Neural progenitor cell (in vitro differentiated cells): Measurements from ENCODE around the gene CCS. TPM values are rescaled to one million over a fixed set of nuclear protein-coding genes. Genes with fewer than 3 reads are reported as not detected.

Source experiments
- DNase-seq: peaks from one replicate; pipeline ENCODE4 v3.0.0-alpha.2; 2016; ENCODE audit warnings: low spot score
- H2AFZ ChIP-seq: fragments of 200-600 bp; sonication (generic); replicated peaks from 2 replicates; pipeline ENCODE4 v1.6.1; 2016; ENCODE audit warnings: antibody characterized with exemption
- H3F3A ChIP-seq: fragments of 200-600 bp; sonication (generic); 2 replicates; pipeline ENCODE4 v1.6.1; 2016; ENCODE audit warnings: antibody characterized with exemption, low read depth
- H3K27ac ChIP-seq: fragments of 200-600 bp; sonication (generic); 2 replicates; pipeline ENCODE4 v1.5.1; 2016; ENCODE audit warnings: mild to moderate bottlenecking
- H3K27me3 ChIP-seq: fragments of 200-600 bp; sonication (generic); 2 replicates; pipeline ENCODE4 v1.6.1; 2016; ENCODE audit warnings: mild to moderate bottlenecking, moderate library complexity
- H3K36me3 ChIP-seq: fragments of 200-600 bp; sonication (generic); 2 replicates; pipeline ENCODE4 v1.5.1; 2016
- H3K4me1 ChIP-seq: fragments of 200-600 bp; sonication (generic); 2 replicates; pipeline ENCODE4 v1.6.1; 2016; ENCODE audit warnings: mixed run types
- H3K4me2 ChIP-seq: fragments of 200-600 bp; sonication (generic); 2 replicates; pipeline ENCODE4 v1.6.1; 2016
- H3K4me3 ChIP-seq: fragments of 200-600 bp; sonication (generic); 2 replicates; pipeline ENCODE4 v1.5.1; 2016
- H3K79me2 ChIP-seq: fragments of 200-600 bp; sonication (generic); 2 replicates; pipeline ENCODE4 v1.6.1; 2016; ENCODE audit warnings: low read depth
- H3K9ac ChIP-seq: fragments of 200-600 bp; sonication (generic); 2 replicates; pipeline ENCODE4 v1.6.1; 2016
- H3K9me3 ChIP-seq: fragments of 200-600 bp; sonication (generic); 2 replicates; pipeline ENCODE4 v1.5.1; 2016; ENCODE audit warnings: low read depth
- H4K20me1 ChIP-seq: fragments of 200-600 bp; sonication (generic); 2 replicates; pipeline ENCODE4 v1.6.1; 2016; ENCODE audit warnings: low read depth
- H3K27ac Mint-ChIP-seq: 3 replicates; pipeline ENCODE4 v1.8.0; 2021; ENCODE audit warnings: mixed read lengths
- H3K27me3 Mint-ChIP-seq: 2 replicates; pipeline ENCODE4 v1.8.0; 2022; ENCODE audit warnings: low read depth, mild to moderate bottlenecking, inconsistent platforms, moderate library complexity, mixed read lengths; ENCODE audit not compliant: insufficient read depth
- H3K36me3 Mint-ChIP-seq: 3 replicates; pipeline ENCODE4 v1.8.0; 2021; ENCODE audit warnings: mixed read lengths
- H3K4me1 Mint-ChIP-seq: 3 replicates; pipeline ENCODE4 v1.8.0; 2021; ENCODE audit warnings: mixed read lengths
- H3K4me3 Mint-ChIP-seq: 3 replicates; pipeline ENCODE4 v1.8.0; 2021; ENCODE audit warnings: mild to moderate bottlenecking, moderate library complexity, mixed read lengths
- H3K9me3 Mint-ChIP-seq: 3 replicates; pipeline ENCODE4 v1.8.0; 2020; ENCODE audit warnings: mixed read lengths
- EZH2 ChIP-seq: fragments of 200-600 bp; sonication (generic); IDR thresholded peaks from 2 replicates; pipeline ENCODE4 v1.6.1; 2017; ENCODE audit warnings: antibody characterized with exemption, mild to moderate bottlenecking, moderate library complexity
- EZH2phosphoT487 ChIP-seq: fragments of 200-600 bp; sonication (generic); IDR thresholded peaks from 2 replicates; pipeline ENCODE4 v1.6.1; 2017; ENCODE audit warnings: antibody characterized with exemption
- total RNA-seq: library from RNA; depleted of rRNA; stranded (reverse); fragments of >200 nt; gene quantifications from 2 replicates; pipeline ENCODE4 v1.2.3, GENCODE V29; 2015; ENCODE audit warnings: low replicate concordance
- TF ChIP-seq, protein P1 (sequence below): fragments of 200-600 bp; sonication (generic); IDR thresholded peaks from 2 replicates; pipeline ENCODE4 v1.5.1; 2017; ENCODE audit warnings: antibody characterized with exemption, mild to moderate bottlenecking

CCS gene
- total RNA-seq, 1 donor from 2014 or later = 44.3 TPM

GRCh38 chr11:66628061-66628603, 35.1 kb downstream of the CCS start:
- Mint-ChIP-seq H3K36me3 (peaks cover 45% of the 10 kb centered on the region), H3K27ac (no peak overlapping the region), H3K4me1 (no peaks in the 10 kb centered on the region), H3K4me3 (no peak overlapping the region), H3K9me3 (no peaks in the 10 kb centered on the region), H3K27me3 (peaks cover 4% of the 10 kb centered on the region)
- H3K79me2 ChIP-seq = peaks cover 100% of the 10 kb centered on the region
- H4K20me1 ChIP-seq = peaks cover 72% of the 10 kb centered on the region
- no peak overlapping the region for H3K9ac ChIP-seq
- H3K4me1 ChIP-seq = no peaks in the 10 kb centered on the region
- DNase-seq = no peak
- peaks cover 24% of the 10 kb centered on the region for H3K36me3 ChIP-seq
- peaks cover 35% of the 10 kb centered on the region for H3F3A ChIP-seq
- no peaks in the 10 kb centered on the region for H3K9me3 ChIP-seq
- H3K27ac ChIP-seq = no peak overlapping the region
- no peak overlapping the region for H2AFZ ChIP-seq
- H3K27me3 ChIP-seq = no peaks in the 10 kb centered on the region
- no peak overlapping the region for H3K4me3 ChIP-seq
- H3K4me2 ChIP-seq = no peak overlapping the region
- TF ChIP-seq, protein P1, sequence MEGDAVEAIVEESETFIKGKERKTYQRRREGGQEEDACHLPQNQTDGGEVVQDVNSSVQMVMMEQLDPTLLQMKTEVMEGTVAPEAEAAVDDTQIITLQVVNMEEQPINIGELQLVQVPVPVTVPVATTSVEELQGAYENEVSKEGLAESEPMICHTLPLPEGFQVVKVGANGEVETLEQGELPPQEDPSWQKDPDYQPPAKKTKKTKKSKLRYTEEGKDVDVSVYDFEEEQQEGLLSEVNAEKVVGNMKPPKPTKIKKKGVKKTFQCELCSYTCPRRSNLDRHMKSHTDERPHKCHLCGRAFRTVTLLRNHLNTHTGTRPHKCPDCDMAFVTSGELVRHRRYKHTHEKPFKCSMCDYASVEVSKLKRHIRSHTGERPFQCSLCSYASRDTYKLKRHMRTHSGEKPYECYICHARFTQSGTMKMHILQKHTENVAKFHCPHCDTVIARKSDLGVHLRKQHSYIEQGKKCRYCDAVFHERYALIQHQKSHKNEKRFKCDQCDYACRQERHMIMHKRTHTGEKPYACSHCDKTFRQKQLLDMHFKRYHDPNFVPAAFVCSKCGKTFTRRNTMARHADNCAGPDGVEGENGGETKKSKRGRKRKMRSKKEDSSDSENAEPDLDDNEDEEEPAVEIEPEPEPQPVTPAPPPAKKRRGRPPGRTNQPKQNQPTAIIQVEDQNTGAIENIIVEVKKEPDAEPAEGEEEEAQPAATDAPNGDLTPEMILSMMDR = no peak
- TF ChIP-seq EZH2phosphoT487 = no peak
- TF ChIP-seq EZH2 = no peak

- peaks cover 44% of the 10 kb centered on the region for H3F3A ChIP-seq
- H3K4me3 ChIP-seq = no peak overlapping the region
- peaks cover 100% of the 10 kb centered on the region for H3K79me2 ChIP-seq
- no peak overlapping the region for H3K4me2 ChIP-seq
- DNase-seq = no peak
- H3K36me3 ChIP-seq = peaks cover 24% of the 10 kb centered on the region
- H4K20me1 ChIP-seq = peaks cover 62% of the 10 kb centered on the region
- TF ChIP-seq EZH2 = no peak
- TF ChIP-seq, protein P1 = no peak
- no peak for TF ChIP-seq EZH2phosphoT487
- Mint-ChIP-seq H3K36me3 (peaks cover 41% of the 10 kb centered on the region), H3K9me3 (no peaks in the 10 kb centered on the region), H3K4me1 (no peaks in the 10 kb centered on the region), H3K27me3 (peaks cover 4% of the 10 kb centered on the region), H3K4me3 (no peak overlapping the region), H3K27ac (no peak overlapping the region)
- no peaks in the 10 kb centered on the region for H3K4me1 ChIP-seq
- no peak overlapping the region for H3K27ac ChIP-seq
- H3K9ac ChIP-seq = no peak overlapping the region
- H3K27me3 ChIP-seq = no peaks in the 10 kb centered on the region
- H2AFZ ChIP-seq = no peak overlapping the region
- H3K9me3 ChIP-seq = no peaks in the 10 kb centered on the region
Measured at GRCh38 chr11:66629356-66629755, 36.4 kb downstream of the CCS start.

GRCh38 chr11:66631883-66632282, 38.9 kb downstream of the CCS start:
- Histone ChIP-seq H3F3A (peaks cover 65% of the 10 kb centered on the region), H2AFZ (no peak overlapping the region), H3K4me3 (no peak overlapping the region), H3K9me3 (no peaks in the 10 kb centered on the region), H3K9ac (no peak overlapping the region), H3K79me2 (peaks cover 100% of the 10 kb centered on the region), H3K4me1 (no peaks in the 10 kb centered on the region), H4K20me1 (peaks cover 36% of the 10 kb centered on the region), H3K4me2 (no peak overlapping the region), H3K36me3 (peaks cover 19% of the 10 kb centered on the region), H3K27ac (no peak overlapping the region), H3K27me3 (no peaks in the 10 kb centered on the region)
- DNase-seq = no peak
- Mint-ChIP-seq H3K9me3 (no peaks in the 10 kb centered on the region), H3K4me1 (peaks cover 8% of the 10 kb centered on the region), H3K4me3 (no peak overlapping the region), H3K36me3 (peaks cover 40% of the 10 kb centered on the region), H3K27ac (no peak overlapping the region), H3K27me3 (peaks cover 5% of the 10 kb centered on the region)
- TF ChIP-seq EZH2 = no peak
- no peak for TF ChIP-seq EZH2phosphoT487
- TF ChIP-seq, protein P1 = no peak
